ENCODE measurements around the gene NUBPL.
"Not testable (repeated sequence)": the region's sequence is repeated elsewhere in the genome, so short reads cannot be mapped to it uniquely, and the experiment has no call there.

NUBPL gene

GRCh38 chr14:31825459-31825858, 264.3 kb downstream of the NUBPL start:
- no peak for DNase-seq

DNA sequence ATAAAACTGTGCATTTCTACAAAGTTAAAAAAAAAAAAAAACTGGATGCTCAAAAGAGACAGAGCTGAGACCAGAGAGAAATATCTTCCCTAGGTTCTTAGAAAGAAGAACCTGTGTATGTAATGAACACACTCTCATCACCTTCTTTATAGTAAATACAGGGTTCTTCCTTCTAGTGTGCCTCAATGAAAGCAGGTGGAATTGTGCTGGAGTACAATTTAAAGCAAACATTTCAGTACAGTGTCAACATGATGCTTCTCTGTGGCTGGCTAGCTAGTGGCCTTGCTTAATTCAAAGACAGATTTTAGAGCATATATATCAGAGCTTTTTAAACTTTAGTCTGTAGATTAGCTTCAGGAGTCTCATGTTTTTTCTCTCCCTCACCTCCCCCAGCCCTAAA, 266.1 kb downstream of the NUBPL start:
- no peak for DNase-seq

GRCh38 chr14:31828946-31829868, 268.0 kb downstream of the NUBPL start:
- DNase-seq, result no peak

GRCh38 chr14:31834616-31835015, 273.4 kb downstream of the NUBPL start:
- no peak for DNase-seq

DNA sequence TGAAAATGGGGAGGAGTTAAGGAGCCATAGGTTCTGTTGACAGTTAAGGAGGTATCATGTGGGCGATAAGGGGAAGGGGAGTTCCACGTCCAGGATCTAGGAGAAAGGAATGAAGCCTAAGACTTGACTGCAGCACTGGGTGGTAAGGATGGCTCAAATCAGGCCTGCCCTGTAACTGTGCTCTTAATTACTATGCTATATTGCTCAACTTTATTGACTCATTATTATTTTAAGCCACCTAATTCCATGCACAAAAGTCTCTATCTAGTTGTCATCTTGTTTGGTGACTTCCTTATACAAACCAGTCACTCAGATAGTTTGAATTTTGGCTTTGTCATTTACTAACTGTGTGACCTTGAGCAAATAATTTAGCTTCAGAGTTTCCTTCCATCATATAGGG, 273.8 kb downstream of the NUBPL start:
- no peak for DNase-seq

GRCh38 chr14:31837031-31837430, 275.8 kb downstream of the NUBPL start:
- no peak for DNase-seq

- DNase-seq, result no peak
Measured at GRCh38 chr14:31842899-31843298, 281.7 kb downstream of the NUBPL start.

- DNase-seq, result no peak
Measured at GRCh38 chr14:31843361-31844091, 282.3 kb downstream of the NUBPL start.

- DNase-seq, result no peak
Measured at GRCh38 chr14:31854508-31855075, 293.4 kb downstream of the NUBPL start.

DNA sequence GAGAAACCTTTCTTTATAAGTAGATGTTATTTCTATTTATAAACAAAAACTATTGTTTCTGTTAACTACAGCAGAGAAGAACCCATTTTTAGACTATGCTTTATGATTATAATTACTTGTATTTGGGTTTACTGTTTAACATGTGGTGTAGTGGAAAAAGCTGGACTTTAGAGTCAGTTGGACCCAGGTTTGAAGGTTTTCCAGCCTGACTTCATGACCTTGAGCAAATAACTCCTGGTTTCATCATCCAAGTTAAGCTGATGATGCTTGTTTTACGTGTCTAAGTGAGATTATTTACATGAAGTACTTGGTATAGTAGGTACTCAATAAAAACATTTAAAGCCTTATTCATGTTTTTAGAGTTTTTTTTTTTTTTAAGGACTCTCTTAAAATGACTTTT, 294.1 kb downstream of the NUBPL start:
- DNase-seq, result no peak

- DNase-seq, result not testable (repeated sequence)
Measured at GRCh38 chr14:31856003-31856402, 294.8 kb downstream of the NUBPL start.

- DNase-seq, result no peak
Measured at GRCh38 chr14:31858868-31859267, 297.7 kb downstream of the NUBPL start.

DNA sequence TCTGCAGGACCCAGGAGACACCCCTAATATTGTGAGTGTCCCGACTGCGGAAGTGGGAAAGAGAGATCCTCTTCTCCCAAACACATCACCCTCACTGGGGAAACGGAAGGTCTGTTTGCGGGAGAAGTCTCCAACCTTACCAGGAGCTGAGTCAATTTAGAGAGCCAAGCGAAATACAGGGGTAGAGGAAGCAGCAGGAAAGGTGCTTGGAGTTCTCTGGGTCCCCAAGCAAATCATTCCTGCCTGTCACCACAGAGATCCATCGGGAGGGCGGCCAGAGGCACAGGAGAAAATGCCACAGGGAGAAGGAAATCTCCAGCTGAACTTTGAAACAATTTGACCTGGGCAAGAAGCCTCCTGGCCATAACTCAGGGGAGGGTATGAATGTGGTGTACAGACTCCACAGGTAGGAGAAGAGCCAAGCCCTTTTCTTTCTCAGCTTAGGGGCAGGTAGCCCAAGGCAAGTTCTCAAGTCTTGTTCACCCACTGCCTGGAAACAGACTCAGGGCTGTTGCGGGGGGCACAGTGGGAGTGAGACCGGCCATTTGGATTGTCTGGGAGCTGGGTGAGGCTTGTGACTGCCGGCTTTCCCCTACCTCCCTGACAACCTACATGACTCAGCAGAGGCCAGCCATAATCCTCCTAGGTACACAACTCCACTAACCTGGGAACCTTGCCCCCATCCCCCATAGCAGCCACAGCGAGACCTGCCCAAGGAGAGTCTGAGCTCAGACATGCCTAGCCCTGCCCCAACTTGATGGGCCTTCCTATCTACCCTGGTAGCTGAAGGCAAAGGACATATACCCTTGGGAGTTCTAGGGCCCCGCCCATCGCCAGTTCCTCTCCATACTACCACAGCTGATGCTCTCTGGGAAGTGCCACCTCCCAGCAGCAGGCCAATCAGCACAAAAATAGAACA, 304.0 kb downstream of the NUBPL start:
- DNase-seq, result no peak

GRCh38 chr14:31867570-31867969, 306.4 kb downstream of the NUBPL start:
- DNase-seq, result no peak

DNA sequence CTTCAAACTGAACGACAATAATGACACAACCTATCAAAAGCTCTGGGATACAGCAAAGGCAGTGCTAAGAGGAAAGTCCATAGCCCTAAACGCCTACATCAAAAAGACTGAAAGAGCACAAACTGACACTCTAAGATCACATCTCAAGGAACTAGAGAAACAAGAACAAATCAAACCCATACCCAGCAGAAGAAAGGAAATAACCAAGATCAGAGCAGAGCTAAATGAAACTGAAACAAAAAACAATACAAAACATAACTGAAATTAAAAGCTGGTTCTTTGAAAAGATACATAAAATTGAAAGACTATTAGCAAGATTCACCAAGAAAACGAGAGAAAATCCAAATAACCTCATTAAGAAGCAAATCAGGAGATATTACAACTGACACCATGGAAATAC, 306.9 kb downstream of the NUBPL start:
- DNase-seq, result not testable (repeated sequence)

DNA sequence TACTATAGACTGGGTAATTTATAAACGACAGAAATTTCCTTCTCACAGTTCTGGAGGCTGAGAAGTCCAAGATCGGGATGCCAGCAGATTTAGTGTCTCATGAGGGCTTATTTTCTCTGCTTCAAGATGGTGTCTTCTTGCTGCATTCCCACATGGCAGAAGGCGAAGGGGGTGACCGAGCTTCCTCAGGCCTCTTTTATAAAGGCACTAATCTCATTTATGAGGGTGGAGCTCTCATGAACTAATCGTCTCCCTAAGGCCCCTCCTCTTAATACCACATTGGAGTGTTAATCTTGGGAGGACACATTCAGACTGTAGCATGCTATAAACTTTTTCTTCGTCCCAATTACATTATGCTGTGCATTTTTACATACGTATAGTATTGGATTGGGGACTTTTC, 315.5 kb downstream of the NUBPL start:
- DNase-seq, result no peak

- DNase-seq, result no peak
Measured at GRCh38 chr14:31877255-31877798, 316.1 kb downstream of the NUBPL start.

DNA sequence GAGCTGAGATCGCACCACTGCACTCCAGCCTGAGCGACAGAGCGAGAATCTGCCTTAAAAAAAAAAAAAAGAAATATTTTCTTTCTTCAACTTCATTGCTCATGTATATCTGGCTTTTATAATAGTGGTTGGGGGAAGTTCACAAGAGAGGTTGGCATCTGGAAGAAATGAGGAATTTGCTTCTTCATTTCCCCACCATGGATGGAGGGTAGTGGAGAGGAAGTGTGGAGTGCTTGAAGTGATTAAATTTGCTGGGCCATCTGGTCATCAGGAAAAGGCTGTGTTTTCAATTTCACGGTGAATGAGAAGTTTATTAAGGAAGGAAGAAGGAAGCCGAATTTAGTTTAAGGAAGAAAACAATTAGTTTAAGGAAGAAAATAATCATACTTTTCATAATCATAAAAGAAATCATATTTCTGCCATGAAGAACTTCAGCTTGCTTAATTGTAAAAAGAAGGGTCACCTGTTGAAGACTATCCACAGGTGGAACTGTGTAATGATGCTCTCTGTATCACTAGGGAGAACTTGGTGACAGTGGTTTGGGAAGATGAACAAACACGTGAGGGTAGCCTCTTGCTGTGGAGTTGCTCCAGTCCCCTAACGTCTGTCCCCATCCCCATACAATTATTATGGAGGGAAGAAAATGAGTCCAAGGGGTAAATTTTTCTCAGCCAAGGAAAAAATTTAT, 318.6 kb downstream of the NUBPL start:
- DNase-seq, result no peak

GRCh38 chr14:31880935-31881334, 319.7 kb downstream of the NUBPL start:
- DNase-seq, result no peak

DNA sequence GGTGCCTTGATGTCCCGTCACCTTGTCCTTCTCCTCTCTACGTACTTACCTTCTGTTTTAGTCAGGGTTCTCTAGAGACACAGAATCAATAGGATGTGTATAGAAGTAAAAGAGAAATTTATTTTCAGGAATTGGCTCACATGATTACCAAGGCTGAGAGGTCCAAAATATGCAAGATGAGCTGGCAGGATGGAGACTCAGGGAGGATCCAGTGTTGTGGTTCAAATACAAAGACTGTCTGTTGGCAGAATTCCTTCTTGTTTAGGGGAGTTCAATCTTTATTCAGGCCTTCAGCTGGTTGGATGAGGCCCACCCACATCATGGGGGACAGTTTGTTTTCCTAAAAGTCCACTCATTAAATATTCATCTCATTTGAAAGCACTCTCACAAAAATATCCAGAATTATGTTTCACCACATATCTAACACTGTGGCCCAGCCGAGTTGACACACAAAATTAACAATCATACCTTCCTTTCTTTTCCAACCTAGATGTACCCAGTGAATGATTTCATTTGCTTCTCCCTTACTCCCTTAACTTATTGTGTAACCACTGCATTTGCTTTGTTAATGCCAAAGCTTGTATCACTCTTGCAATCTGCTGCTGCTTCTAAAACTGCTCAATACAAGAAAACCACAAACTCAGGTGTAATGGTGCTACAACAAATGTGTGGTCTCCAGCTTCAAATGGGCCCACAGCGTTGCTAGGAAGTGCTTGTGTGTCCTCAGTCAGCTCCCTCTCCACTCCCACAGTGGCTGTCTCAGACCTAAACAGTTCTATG, 320.5 kb downstream of the NUBPL start:
- no peak for DNase-seq

GRCh38 chr14:31884238-31884637, 323.0 kb downstream of the NUBPL start:
- no peak for DNase-seq
